GM12878 (cell line): ENCODE measurements around the gene SMC5. TPM values are rescaled to one million over a fixed set of nuclear protein-coding genes. Genes with fewer than 3 reads are reported as not detected.

Source experiments
- ATAC-seq: fragments of 200-7000 bp; cut with Tn5 transposase; 3 replicates; pipeline ENCODE4 v1.9.1; 2020; ENCODE audit warnings: mild to moderate bottlenecking, moderate library complexity
- BruUV-seq: library from RNA; stranded (reverse); fragments of 400-500 nt; replicated peaks from 2 replicates; lab custom pipeline; 2021; lab: Mats Ljungman, UMichigan
- CTCF ChIA-PET: fragments of 300-600 bp; sonication (Branson Sonifier 250); formaldehyde crosslinking; extraction: SDS; loops from one replicate; lab custom pipeline; 2021; ENCODE audit warnings: inconsistent platforms; lab: Yijun Ruan, JAX
- POLR2A ChIA-PET: fragments of 350-600 bp; formaldehyde crosslinking; extraction: SDS; loops from one replicate; lab custom pipeline; 2021; ENCODE audit warnings: inconsistent platforms; lab: Charles Lee
- RAD21 ChIA-PET: fragments of 300-600 bp; sonication (Branson Sonifier 250); formaldehyde crosslinking; loops from one replicate; lab custom pipeline; 2023; ENCODE audit warnings: antibody characterized with exemption; ENCODE audit not compliant: unreplicated experiment; lab: Charles Lee
- SMC1A ChIA-PET: fragments of 300-600 bp; sonication (Branson Sonifier 250); formaldehyde crosslinking; loops from one replicate; lab custom pipeline; 2023; ENCODE audit not compliant: unreplicated experiment, uncharacterized antibody; lab: Charles Lee
- DNase-seq: peaks from one replicate; pipeline ENCODE4 v3.0.0-alpha.2; 2011; ENCODE audit warnings: low read depth, low spot score
- FAIRE-seq: peaks from 3 replicates; lab custom pipeline; 2011; peaks lifted over from hg19 to GRCh38; lab: Jason Lieb, UNC
- H2AFZ ChIP-seq: 2 replicates; pipeline ENCODE4 v1.6.0; 2011; ENCODE audit warnings: low read depth, low read length, control low read depth; ENCODE audit not compliant: control insufficient read depth
- H3K27ac ChIP-seq: 2 replicates; pipeline ENCODE4 v1.5.1; 2011; ENCODE audit warnings: control low read depth; ENCODE audit not compliant: control insufficient read depth, insufficient read depth
- H3K27me3 ChIP-seq, 2 experiments: replicated peaks in 1 of 2; 2 replicates each; pipeline versions ENCODE4 v1.6.0 to v1.6.1; 2011; ENCODE audit warnings: low read length in 1 of 2; ENCODE audit not compliant: control insufficient read depth in 2 of 2, insufficient read depth in 2 of 2
- H3K36me3 ChIP-seq, 2 experiments: 2 replicates each; pipeline ENCODE4 v1.5.1; 2011; ENCODE audit warnings: low read length in 1 of 2; ENCODE audit not compliant: control insufficient read depth in 2 of 2, insufficient read depth in 2 of 2
- H3K4me1 ChIP-seq: 2 replicates; pipeline ENCODE4 v1.6.1; 2011; ENCODE audit warnings: mild to moderate bottlenecking, low read length, moderate library complexity, mixed read lengths; ENCODE audit not compliant: control insufficient read depth, insufficient read depth
- H3K4me2 ChIP-seq: 2 replicates; pipeline ENCODE4 v1.6.0; 2011; ENCODE audit warnings: control low read depth; ENCODE audit not compliant: control insufficient read depth, insufficient read depth
- H3K4me3 ChIP-seq: fragments of 200-600 bp; sonication (generic); 2 replicates; pipeline ENCODE4 v1.5.1; 2016
- H3K79me2 ChIP-seq: 2 replicates; pipeline ENCODE4 v1.6.0; 2011; ENCODE audit warnings: low read length; ENCODE audit not compliant: control insufficient read depth, insufficient read depth
- H3K9ac ChIP-seq: 2 replicates; pipeline ENCODE4 v1.8.0; 2011; ENCODE audit warnings: low read length, control low read depth, mixed read lengths; ENCODE audit not compliant: control insufficient read depth, insufficient read depth
- H3K9me3 ChIP-seq: replicated peaks from 3 replicates; pipeline ENCODE4 v1.5.1; 2011; ENCODE audit warnings: mild to moderate bottlenecking, low read length; ENCODE audit not compliant: control insufficient read depth, insufficient read depth
- H4K20me1 ChIP-seq: 2 replicates; pipeline ENCODE4 v1.6.0; 2011; ENCODE audit not compliant: control insufficient read depth, insufficient read depth
- BMI1 ChIP-seq: fragments of 450-650 bp; IDR thresholded peaks from 2 replicates; pipeline ENCODE4 v1.6.1; 2016; ENCODE audit warnings: mild to moderate bottlenecking, moderate library complexity, borderline replicate concordance
- DPF2 ChIP-seq: fragments of 450-650 bp; IDR thresholded peaks from 2 replicates; pipeline ENCODE4 v1.6.1; 2017; ENCODE audit warnings: mild to moderate bottlenecking
- HDAC6 ChIP-seq: fragments of 200-600 bp; sonication (generic); IDR thresholded peaks from one replicate; pipeline ENCODE4 v1.8.0; 2017; ENCODE audit warnings: antibody characterized with exemption; ENCODE audit not compliant: unreplicated experiment
- POLR2AphosphoS2 ChIP-seq: IDR thresholded peaks from 2 replicates; pipeline ENCODE4 v1.6.1; 2011; ENCODE audit warnings: low read depth, mild to moderate bottlenecking, low read length, improper control_type of control experiment, moderate library complexity
- REST ChIP-seq: IDR thresholded peaks from 2 replicates; pipeline ENCODE4 v1.6.1; 2012; ENCODE audit warnings: mild to moderate bottlenecking, low read depth, low read length
- SPI1 ChIP-seq: IDR thresholded peaks from 2 replicates; pipeline ENCODE4 v1.6.1; 2011; ENCODE audit warnings: low read depth, mild to moderate bottlenecking, low read length, moderate library complexity, borderline replicate concordance; ENCODE audit not compliant: insufficient read depth
- TCF12 ChIP-seq: IDR thresholded peaks from 2 replicates; pipeline ENCODE4 v1.6.1; 2011; ENCODE audit warnings: low read depth, mild to moderate bottlenecking, low read length
- TCF3 ChIP-seq: IDR thresholded peaks from 2 replicates; pipeline ENCODE4 v1.6.1; 2012; ENCODE audit warnings: low read depth, mild to moderate bottlenecking, low read length, borderline replicate concordance; ENCODE audit not compliant: insufficient read depth
- WGBS: methylation state at CpG from one replicate; pipeline ENCODE4 v1.1.6; 2016; ENCODE audit warnings: low lambda C conversion rate; ENCODE audit not compliant: insufficient replicate concordance, insufficient coverage; ENCODE audit errors: missing lambda C conversion rate; 5-methylcytosine and 5-hydroxymethylcytosine counted together
- in situ Hi-C: fragments of 300-500 bp; cut with MboI; formaldehyde crosslinking; loops from 9 replicates; pipeline ENCODE4 v1.14.3; 2018; ENCODE audit warnings: mixed read lengths
- intact Hi-C: fragments of 100-400 bp; cut with micrococcal nuclease; formaldehyde crosslinking; loops from one replicate; pipeline ENCODE4 v1.14.2; 2022; ENCODE audit not compliant: unreplicated experiment
- polyA plus RNA-seq, 11 experiments: library from polyadenylated mRNA; depleted of rRNA in 4 of 11; unstranded in 6 of 11; stranded (reverse) in 5 of 11; fragments of >200 nt; fragmentation: Nextera tagmentation in 4 of 11; fragmentation: Illumina TruSeq in 1 of 11; extraction: Ambion mirVana in 4 of 11; extraction: Trizol in 1 of 11; gene quantifications; 1 replicate in 1 of 11; 2 replicates in 10 of 11; pipeline versions ENCODE4 v1.2.1 to v1.2.3, GENCODE V29; 2011 to 2016; ENCODE audit warnings: inconsistent platforms in 2 of 11, missing spikeins in 2 of 11, low read depth in 1 of 11
- total RNA-seq, 4 experiments: library from RNA; depleted of rRNA in 3 of 4; stranded (reverse); fragments of >200 nt in 3 of 4; fragmentation: Illumina TruSeq in 1 of 4; extraction: Trizol in 1 of 4; gene quantifications; 2 replicates each; pipeline versions ENCODE4 v1.2.1 to v1.2.3, GENCODE V29; 2013 to 2021

Gene SMC5
- total and polyA plus RNA-seq, 10 of the 15 experiments (the other 5 are each of a cell fraction or from before 2014, with no cell fraction given) = 6.5 to 47.1 (median 22.9) TPM

- TF ChIP-seq SPI1 (no peak), POLR2AphosphoS2 (no peak), HDAC6 (no peak), TCF3 (no peak), TCF12 (no peak), BMI1 (no peak)
These were observed 130.4 kb downstream of the SMC5 start (continued) for GRCh38 chr9:70389188-70389587.

- Histone ChIP-seq H2AFZ (no peak overlapping the region), H3K9me3 (no peaks in the 10 kb centered on the region), H3K27ac (no peak overlapping the region), H3K79me2 (no peaks in the 10 kb centered on the region), H3K36me3 (no peaks in the 10 kb centered on the region), H3K4me3 (no peak overlapping the region), H3K4me1 (no peaks in the 10 kb centered on the region), H3K27me3 (no peaks in the 10 kb centered on the region), H3K9ac (no peak overlapping the region), H3K4me2 (no peak overlapping the region), H4K20me1 (no peaks in the 10 kb centered on the region)
- no peak for ATAC-seq
- intact Hi-C loops (no loop called here), in situ Hi-C loops (no loop called here)
- SMC1A ChIA-PET = interaction anchor here (0.5 to 1.6 kb wide), 7 partner anchors 15 to 213 kb away, joined by 3 to 6 read pairs (median 3); no protein-coding TSS in a partner anchor
- CTCF ChIA-PET = interaction anchor here (1.5 to 2.0 kb wide), 2 partner anchors 13 to 38 kb away, joined by 4 to 6 read pairs; no protein-coding TSS in a partner anchor
- no peak for DNase-seq
- RAD21 ChIA-PET = no interaction called here
- WGBS = 51% methylated on average over 10 of the region's 10 CpGs
- BruUV-seq = no TSS peak
- no peak for FAIRE-seq
- no peak for TF ChIP-seq DPF2
- TF ChIP-seq REST = peak; percentile 62; the same call in 1 of the 2 replicates
- POLR2A ChIA-PET = interaction anchor here (0.5 kb wide), 1 partner anchor 22 kb away, joined by 3 read pairs; no protein-coding TSS in a partner anchor
These were observed 131.0 kb downstream of the SMC5 start for GRCh38 chr9:70389621-70390266.
